Fibroblast of mammary gland (primary cell): ENCODE data around the gene VGF.

ENCODE experiments used
- DNase-seq: peaks from one replicate; pipeline ENCODE4 v3.0.0-alpha.2; 2010; ENCODE audit warnings: low read depth
- H3K4me3 ChIP-seq: 2 replicates; pipeline ENCODE4 v1.5.1; 2011; ENCODE audit warnings: low read depth, mild to moderate bottlenecking, low read length, moderate library complexity; ENCODE audit not compliant: control insufficient read depth
- TF ChIP-seq, protein P1 (sequence below): conservative IDR thresholded peaks from 2 replicates; pipeline ENCODE4 v1.5.1; 2011; ENCODE audit warnings: low read depth, low read length, inconsistent platforms; ENCODE audit not compliant: control insufficient read depth, insufficient read depth

VGF gene

DNA sequence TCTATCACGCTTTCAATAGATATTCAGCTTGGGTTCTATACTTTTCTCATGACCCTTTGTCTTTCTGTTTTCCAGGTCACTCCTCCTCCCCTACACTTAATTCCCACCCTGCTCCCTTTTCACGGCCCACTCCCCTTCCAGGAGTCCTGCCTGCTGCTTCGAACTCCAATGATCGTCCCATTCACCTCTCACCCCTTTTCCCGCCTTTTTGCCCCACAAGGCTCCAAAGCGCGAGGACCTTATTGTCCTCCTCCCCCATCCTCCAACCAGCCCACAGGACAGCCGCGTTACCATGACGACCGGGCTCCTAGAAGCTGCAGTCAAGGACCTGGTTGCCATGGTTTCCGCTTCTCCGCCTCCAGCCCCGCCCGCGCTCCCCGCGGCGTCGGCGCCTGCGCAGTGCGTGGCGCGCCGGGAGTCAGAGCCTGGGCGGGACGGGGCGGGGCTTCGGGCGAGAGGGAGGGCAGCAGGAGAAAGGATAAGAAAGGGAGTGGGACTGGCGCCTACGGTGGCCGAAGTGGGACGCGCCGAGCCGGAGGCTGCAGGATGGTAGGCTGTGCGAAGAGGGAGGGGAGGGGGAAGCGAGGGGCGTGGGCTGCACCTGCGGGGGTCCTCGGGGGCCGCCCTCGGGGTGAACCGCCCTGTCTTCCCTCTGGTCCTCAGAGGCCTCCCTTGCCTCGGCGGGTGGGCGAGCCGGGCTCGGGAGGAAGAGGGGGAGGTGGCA, 11.2 kb downstream of the VGF start, which contains the start of gene AP1S1:
AP1S1 (plus strand) TSS at position 508 of the 724 bp plus-strand sequence; CDS start at position 547, 39 bp downstream.
- H3K4me3 ChIP-seq = peak within 1 kb of the TSS; percentile 80
- TF ChIP-seq, protein P1, sequence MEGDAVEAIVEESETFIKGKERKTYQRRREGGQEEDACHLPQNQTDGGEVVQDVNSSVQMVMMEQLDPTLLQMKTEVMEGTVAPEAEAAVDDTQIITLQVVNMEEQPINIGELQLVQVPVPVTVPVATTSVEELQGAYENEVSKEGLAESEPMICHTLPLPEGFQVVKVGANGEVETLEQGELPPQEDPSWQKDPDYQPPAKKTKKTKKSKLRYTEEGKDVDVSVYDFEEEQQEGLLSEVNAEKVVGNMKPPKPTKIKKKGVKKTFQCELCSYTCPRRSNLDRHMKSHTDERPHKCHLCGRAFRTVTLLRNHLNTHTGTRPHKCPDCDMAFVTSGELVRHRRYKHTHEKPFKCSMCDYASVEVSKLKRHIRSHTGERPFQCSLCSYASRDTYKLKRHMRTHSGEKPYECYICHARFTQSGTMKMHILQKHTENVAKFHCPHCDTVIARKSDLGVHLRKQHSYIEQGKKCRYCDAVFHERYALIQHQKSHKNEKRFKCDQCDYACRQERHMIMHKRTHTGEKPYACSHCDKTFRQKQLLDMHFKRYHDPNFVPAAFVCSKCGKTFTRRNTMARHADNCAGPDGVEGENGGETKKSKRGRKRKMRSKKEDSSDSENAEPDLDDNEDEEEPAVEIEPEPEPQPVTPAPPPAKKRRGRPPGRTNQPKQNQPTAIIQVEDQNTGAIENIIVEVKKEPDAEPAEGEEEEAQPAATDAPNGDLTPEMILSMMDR = no peak
- peak; percentile 87 for DNase-seq

GRCh38 chr7:101151908-101152651, 13.3 kb downstream of the VGF start:
- TF ChIP-seq, protein P1 = no peak
- DNase-seq = no peak
- H3K4me3 ChIP-seq = no peak overlapping the region

DNA sequence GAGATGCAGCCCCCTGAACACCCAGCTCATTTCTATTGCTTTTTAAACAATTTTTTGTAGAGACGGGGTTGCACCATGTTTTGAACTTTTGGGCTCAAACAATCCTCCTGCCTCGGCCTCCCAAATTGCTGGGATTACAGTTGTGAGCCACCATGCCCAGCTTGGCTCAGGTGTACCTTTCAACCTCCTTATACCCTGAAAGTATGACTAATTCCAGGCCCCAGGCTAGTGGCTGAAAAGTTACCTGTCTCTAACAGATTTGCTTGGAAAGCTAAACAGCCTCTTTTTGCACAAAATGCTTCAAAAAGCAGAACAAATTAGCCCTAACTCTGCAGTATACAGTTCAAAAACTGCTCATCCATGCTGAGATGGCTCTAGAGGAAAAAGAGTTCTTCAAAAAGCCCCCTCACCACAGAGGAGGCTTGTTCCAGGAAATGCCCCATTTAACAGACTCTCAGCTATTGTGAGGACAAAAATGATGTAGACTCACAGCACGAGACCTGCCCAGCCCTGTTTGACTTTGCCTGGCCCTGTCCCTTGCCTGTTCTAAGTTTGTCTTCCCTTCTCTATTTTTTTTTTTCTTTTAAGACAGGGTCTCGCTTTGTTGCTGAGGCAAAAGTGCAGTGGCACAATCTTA, 24.5 kb downstream of the VGF start:
- H3K4me3 ChIP-seq = no peak overlapping the region
- DNase-seq = no peak

DNA sequence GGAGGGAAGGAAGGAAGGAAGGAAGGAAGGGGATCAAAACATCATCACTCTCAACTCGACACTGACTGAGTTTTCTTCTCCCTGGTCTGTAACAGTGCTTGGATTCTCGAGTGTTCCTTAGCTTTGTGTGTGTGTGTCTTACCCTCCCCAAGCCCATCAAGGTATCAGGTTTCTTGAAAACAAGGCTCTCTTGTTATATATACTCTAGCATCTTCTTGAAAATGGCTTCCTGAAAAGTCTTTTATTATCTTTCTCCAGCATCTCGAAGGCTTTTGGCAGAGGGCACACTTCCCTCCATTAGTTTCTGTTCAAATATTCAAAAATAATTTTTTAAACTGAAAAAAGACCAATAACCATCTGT, 25.1 kb downstream of the VGF start:
- DNase-seq = peak; percentile 67
- TF ChIP-seq, protein P1 = no peak

More for the DNA sequence above, 24.5 kb downstream of the VGF start:
- TF ChIP-seq, protein P1 = no peak

GRCh38 chr7:101138213-101138870, 27.0 kb downstream of the VGF start:
- peak; percentile 98 for DNase-seq

More for the DNA sequence above, 25.1 kb downstream of the VGF start:
- H3K4me3 ChIP-seq = no peak overlapping the region

More at GRCh38 chr7:101138213-101138870, 27.0 kb downstream of the VGF start:
- TF ChIP-seq, protein P1 = peak; percentile 42
- H3K4me3 ChIP-seq = no peak overlapping the region
